Glutamatergic neuron (in vitro differentiated cells): Measurements from ENCODE around the gene DUSP9. TPM values are rescaled to one million over a fixed set of nuclear protein-coding genes. Genes with fewer than 3 reads are reported as not detected.

ENCODE experiments used
- DNase-seq: peaks from one replicate; pipeline ENCODE4 v3.0.0; 2022
- H3K27ac Mint-ChIP-seq: one replicate; pipeline ENCODE4 v1.8.0; 2020; ENCODE audit warnings: mild to moderate bottlenecking, mixed read lengths, inconsistent platforms; ENCODE audit not compliant: unreplicated experiment
- H3K27me3 Mint-ChIP-seq: one replicate; pipeline ENCODE4 v1.8.0; 2020; ENCODE audit warnings: mild to moderate bottlenecking, moderate library complexity, mixed read lengths, inconsistent platforms; ENCODE audit not compliant: unreplicated experiment
- H3K36me3 Mint-ChIP-seq: one replicate; pipeline ENCODE4 v1.8.0; 2020; ENCODE audit warnings: mild to moderate bottlenecking, mixed read lengths, inconsistent platforms; ENCODE audit not compliant: unreplicated experiment
- H3K4me1 Mint-ChIP-seq: one replicate; pipeline ENCODE4 v1.8.0; 2020; ENCODE audit warnings: mild to moderate bottlenecking, low read depth, mixed read lengths, inconsistent platforms; ENCODE audit not compliant: unreplicated experiment
- H3K4me3 Mint-ChIP-seq: one replicate; pipeline ENCODE4 v1.8.0; 2020; ENCODE audit warnings: mild to moderate bottlenecking, mixed read lengths, inconsistent platforms; ENCODE audit not compliant: unreplicated experiment
- H3K9me3 Mint-ChIP-seq: one replicate; pipeline ENCODE4 v1.8.0; 2020; ENCODE audit warnings: mild to moderate bottlenecking, moderate library complexity, mixed read lengths, inconsistent platforms; ENCODE audit not compliant: unreplicated experiment
- long read RNA-seq: library from polyadenylated mRNA; unstranded; transcript quantifications from one replicate; pipeline ENCODE4 v2.0.0, GENCODE V29; 2020; ENCODE audit not compliant: unreplicated experiment
- total RNA-seq: library from RNA; stranded (reverse); fragmentation: NEBNext Ultra II Directional; extraction: Animal tissue kit (Norgen Biotek cat#: 25700); gene quantifications from one replicate; pipeline ENCODE4 v1.2.1, GENCODE V29; 2021; ENCODE audit not compliant: unreplicated experiment
- TF ChIP-seq, protein P1 (sequence below): fragments of 200-600 bp; sonication (generic); IDR thresholded peaks from one replicate; pipeline ENCODE4 v1.5.0; 2021; ENCODE audit not compliant: partially characterized antibody, unreplicated experiment

Gene DUSP9, protein sequence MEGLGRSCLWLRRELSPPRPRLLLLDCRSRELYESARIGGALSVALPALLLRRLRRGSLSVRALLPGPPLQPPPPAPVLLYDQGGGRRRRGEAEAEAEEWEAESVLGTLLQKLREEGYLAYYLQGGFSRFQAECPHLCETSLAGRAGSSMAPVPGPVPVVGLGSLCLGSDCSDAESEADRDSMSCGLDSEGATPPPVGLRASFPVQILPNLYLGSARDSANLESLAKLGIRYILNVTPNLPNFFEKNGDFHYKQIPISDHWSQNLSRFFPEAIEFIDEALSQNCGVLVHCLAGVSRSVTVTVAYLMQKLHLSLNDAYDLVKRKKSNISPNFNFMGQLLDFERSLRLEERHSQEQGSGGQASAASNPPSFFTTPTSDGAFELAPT
- total RNA-seq = 0.61 TPM
- long read RNA-seq = 0 reads

DNA sequence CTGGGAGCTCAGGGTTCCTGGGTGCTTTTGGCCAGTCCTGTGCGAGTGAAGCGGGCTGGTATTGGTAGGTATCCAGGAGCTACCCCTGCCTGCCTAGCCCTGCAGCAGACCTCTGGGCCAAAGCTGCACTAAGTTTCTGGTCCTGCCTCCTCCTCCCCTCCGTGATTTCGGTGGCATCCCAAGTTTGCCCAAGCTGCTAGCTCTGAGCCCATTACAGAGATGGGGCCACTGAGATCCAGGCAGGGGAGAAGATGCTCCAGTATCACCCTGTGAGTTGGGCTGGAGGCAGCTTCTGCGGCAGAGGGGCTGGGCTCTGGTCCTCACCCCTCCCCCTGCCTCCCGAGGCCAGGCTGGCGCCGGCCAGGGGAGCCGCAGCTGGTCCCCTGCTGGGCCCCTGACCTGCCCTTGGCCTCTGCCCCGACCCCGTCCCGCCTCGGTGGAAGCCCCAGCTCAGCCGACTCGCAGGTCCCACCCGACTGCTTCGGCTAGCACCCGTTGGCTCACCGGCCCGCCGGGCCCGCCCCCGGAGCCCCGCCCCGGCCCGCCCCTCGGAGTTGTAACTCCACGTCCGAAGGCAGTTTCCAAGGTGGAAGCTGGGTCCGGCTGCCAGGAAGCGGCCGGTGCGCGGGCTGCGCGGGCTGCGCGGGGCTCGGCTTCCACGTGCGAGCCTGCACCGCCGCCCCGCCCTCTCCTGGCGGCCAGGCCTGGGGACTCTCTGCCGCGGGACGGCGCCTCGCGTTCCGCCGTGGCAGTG lies at the start of gene DUSP9:
Gene DUSP9, plus strand, starts transcription at position 584 of the 754 bp plus-strand sequence. CDS start 751 bp downstream, outside the sequence.
- Mint-ChIP-seq H3K36me3 (no peaks in the 10 kb centered on the region), H3K27ac (no peak within 1 kb of the TSS), H3K4me3 (no peak within 1 kb of the TSS), H3K4me1 (no peaks in the 10 kb centered on the region), H3K27me3 (peaks cover 3% of the 10 kb centered on the region), H3K9me3 (no peaks in the 10 kb centered on the region)
- TF ChIP-seq, protein P1, sequence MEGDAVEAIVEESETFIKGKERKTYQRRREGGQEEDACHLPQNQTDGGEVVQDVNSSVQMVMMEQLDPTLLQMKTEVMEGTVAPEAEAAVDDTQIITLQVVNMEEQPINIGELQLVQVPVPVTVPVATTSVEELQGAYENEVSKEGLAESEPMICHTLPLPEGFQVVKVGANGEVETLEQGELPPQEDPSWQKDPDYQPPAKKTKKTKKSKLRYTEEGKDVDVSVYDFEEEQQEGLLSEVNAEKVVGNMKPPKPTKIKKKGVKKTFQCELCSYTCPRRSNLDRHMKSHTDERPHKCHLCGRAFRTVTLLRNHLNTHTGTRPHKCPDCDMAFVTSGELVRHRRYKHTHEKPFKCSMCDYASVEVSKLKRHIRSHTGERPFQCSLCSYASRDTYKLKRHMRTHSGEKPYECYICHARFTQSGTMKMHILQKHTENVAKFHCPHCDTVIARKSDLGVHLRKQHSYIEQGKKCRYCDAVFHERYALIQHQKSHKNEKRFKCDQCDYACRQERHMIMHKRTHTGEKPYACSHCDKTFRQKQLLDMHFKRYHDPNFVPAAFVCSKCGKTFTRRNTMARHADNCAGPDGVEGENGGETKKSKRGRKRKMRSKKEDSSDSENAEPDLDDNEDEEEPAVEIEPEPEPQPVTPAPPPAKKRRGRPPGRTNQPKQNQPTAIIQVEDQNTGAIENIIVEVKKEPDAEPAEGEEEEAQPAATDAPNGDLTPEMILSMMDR = no peak
- peak; percentile 27 for DNase-seq

DNA sequence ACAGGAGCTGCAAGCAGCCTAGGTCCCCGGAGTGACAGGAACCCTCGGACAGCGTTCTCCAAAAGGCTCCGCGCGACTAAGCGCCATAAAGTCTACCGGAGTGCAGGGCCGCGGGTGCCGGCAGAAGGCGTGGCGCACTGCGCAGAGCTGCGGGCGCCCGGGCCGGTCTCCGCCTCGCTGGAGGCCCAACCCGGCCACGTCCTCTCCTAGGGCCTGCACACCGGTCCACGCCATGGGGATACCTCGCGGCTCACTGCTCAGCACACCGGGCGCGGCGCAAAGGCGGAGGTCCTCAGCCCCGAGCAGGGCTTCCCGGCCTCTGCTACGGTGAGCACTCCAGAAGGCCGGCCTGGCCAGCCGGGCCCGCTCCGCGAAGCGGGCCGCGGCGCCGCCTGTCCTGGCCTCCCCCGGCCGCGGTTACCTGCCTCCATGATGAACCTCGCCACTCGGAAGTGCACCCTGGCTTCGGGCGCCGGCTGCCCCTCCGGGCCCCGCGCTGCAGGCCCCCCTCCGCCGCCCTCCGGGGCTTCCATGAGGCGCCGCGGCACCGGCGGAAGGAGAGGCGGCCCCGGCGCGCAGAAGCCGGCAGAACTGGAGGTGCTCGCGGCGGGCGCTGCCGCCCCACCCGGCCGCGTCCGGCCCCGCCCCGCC lies 48.3 kb upstream of the DUSP9 start, which contains the start of gene CCNQ:
Gene CCNQ, minus strand, starts transcription at position 599 of the 651 bp plus-strand sequence. Its CDS starts 66 bp downstream, at position 533.
- Mint-ChIP-seq H3K9me3 (peaks cover 9% of the 10 kb centered on the region), H3K4me3 (peak within 1 kb of the TSS; percentile 90), H3K27me3 (peaks cover 6% of the 10 kb centered on the region), H3K27ac (peak within 1 kb of the TSS; percentile 78), H3K36me3 (no peaks in the 10 kb centered on the region), H3K4me1 (peaks cover 15% of the 10 kb centered on the region)
- DNase-seq = peak; percentile 37
- TF ChIP-seq, protein P1 = no peak

DNA sequence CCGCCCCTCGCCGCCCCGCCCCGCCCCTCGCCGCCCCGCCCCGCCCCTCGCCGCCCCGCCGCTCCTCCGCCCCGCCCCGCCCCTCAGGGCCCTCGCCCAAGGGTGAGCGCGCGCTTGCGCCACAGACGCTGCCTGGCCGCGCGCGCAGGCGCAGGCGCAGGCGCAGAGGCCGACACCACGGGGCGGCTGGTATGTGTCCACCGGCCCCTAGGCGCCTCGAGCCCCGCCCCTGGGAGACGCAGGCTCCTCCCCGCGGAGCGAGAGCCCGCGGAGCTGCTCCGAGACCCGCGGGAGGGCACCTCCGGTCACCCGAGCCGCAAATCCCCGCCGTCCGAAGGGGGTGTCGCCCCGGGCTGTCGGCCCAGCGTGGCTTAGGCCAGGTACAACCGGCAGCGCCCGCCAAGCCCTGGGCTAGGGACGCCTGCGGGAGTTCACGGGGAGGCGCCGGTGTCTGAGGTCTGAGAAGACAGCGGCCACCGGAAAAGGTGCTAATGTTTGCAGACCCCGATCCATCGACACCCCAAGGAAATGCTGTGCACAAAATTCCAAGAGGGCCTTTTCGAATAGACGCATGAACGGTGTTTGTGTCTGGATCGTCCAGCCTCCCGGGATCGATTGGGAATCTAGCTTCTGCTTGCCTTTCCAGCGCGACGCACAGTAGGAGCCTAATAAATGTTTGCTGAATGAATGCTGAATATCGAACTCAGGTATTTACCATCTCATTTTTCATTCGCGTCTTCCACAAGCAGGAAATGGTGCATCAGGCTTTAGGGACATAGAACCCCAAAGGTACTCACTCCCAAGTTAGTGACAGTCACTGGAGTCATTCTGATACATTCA lies 47.6 kb upstream of the DUSP9 start:
- Mint-ChIP-seq H3K36me3 (no peaks in the 10 kb centered on the region), H3K9me3 (peaks cover 9% of the 10 kb centered on the region), H3K4me3 (peak overlapping the region; percentile 89), H3K4me1 (peaks cover 13% of the 10 kb centered on the region), H3K27me3 (peaks cover 6% of the 10 kb centered on the region), H3K27ac (peak overlapping the region; percentile 38)
- TF ChIP-seq, protein P1 = no peak
- DNase-seq = peak; percentile 83

DNA sequence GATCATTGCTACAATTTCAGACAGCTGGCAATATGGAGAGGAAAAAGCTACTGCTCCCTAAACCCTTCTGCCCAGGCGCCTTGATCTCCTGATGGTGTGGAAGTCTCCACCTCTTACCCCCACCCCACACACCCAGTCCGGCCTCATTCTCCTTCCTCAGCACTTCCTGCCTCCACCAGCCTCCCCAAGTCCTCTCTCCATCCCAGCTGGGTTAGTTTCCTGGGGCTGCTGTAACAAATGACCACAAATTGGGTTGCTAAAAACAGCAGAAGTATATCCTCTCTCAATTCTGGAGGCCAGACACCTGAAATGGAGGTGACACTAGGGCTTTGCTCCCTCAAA lies 47.0 kb upstream of the DUSP9 start:
- TF ChIP-seq, protein P1 = no peak
- H3K4me3 Mint-ChIP-seq = peak overlapping the region; percentile 89
- H3K9me3 Mint-ChIP-seq = peaks cover 9% of the 10 kb centered on the region
- no peak for DNase-seq
- H3K36me3 Mint-ChIP-seq = no peaks in the 10 kb centered on the region
- H3K4me1 Mint-ChIP-seq = peaks cover 13% of the 10 kb centered on the region
- no peak overlapping the region for H3K27ac Mint-ChIP-seq
- H3K27me3 Mint-ChIP-seq = peaks cover 6% of the 10 kb centered on the region
